Measurements from ENCODE around the gene OXSM.

The OXSM gene

GRCh38 chr3:25804676-25805075, 14.8 kb downstream of the OXSM start:
- no peak for DNase-seq

GRCh38 chr3:25812644-25813043, 22.8 kb downstream of the OXSM start:
- no peak for DNase-seq

- no peak for DNase-seq
Observed at GRCh38 chr3:25817107-25817506, 27.2 kb downstream of the OXSM start.

- DNase-seq: no peak
Observed at GRCh38 chr3:25817638-25818037, 27.7 kb downstream of the OXSM start.

GRCh38 chr3:25818335-25818734, 28.4 kb downstream of the OXSM start:
- DNase-seq: no peak

GRCh38 chr3:25820366-25820765, 30.5 kb downstream of the OXSM start:
- no peak for DNase-seq

- DNase-seq: no peak
Observed at GRCh38 chr3:25820816-25821486, 31.1 kb downstream of the OXSM start.

GRCh38 chr3:25821746-25822573, 32.1 kb downstream of the OXSM start:
- DNase-seq: no peak

- DNase-seq: no peak
Observed at GRCh38 chr3:25823314-25823713, 33.4 kb downstream of the OXSM start.

- peak; percentile 61 to 64 for DNase-seq
Observed at GRCh38 chr3:25826510-25826909, 36.6 kb downstream of the OXSM start.

GRCh38 chr3:25830373-25831280, 40.7 kb downstream of the OXSM start:
- no peak for DNase-seq

GRCh38 chr3:25831578-25831977, 41.7 kb downstream of the OXSM start:
- DNase-seq: peak; percentile 91 to 92

GRCh38 chr3:25834346-25834745, 44.5 kb downstream of the OXSM start:
- DNase-seq: no peak

- DNase-seq: no peak
Observed at GRCh38 chr3:25836579-25836978, 46.7 kb downstream of the OXSM start.

GRCh38 chr3:25837038-25837437, 47.1 kb downstream of the OXSM start:
- DNase-seq: no peak

GRCh38 chr3:25840099-25840498, 50.2 kb downstream of the OXSM start:
- DNase-seq: no peak

- peak; percentile 26 to 37 for DNase-seq
Observed at GRCh38 chr3:25843332-25843731, 53.4 kb downstream of the OXSM start.
